Measurements from ENCODE around the gene LRRC8B.

LRRC8B gene

DNA sequence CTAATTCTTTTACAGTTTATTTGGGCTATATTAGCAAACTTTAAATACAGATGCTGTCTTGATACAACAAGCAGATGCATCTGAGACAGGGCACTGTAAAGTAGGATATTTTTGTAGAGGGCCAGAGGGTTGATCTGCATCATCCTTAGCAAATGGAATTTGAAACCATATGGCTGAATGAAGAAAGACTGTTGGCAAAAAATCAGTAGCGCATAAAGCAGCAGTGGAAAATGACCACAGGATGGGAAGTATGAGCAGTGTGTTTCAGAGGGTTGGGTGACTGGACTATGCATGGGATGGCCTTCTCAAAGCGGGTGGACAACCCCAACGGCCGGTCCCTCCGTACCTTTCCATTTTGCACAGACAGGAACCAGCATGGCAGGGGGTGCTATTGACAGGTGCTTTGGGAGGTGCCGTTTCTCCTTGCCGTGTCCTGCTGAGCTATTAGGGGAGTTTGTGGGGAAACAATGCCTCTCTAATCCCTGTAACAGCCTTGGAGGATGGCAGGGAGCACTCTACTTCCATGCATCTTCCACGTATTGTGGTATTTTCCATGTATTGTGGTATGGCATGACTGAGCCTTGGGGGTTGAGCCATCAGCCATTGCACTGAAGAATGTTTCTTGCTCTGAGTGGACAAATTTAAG is 5.9 kb downstream of the LRRC8B start:
- in situ Hi-C loops (cut with MboI; ENCODE audit: low sequenced_read_pairs, unreplicated experiment): no loop called here
- TF ChIP-seq, protein P1, sequence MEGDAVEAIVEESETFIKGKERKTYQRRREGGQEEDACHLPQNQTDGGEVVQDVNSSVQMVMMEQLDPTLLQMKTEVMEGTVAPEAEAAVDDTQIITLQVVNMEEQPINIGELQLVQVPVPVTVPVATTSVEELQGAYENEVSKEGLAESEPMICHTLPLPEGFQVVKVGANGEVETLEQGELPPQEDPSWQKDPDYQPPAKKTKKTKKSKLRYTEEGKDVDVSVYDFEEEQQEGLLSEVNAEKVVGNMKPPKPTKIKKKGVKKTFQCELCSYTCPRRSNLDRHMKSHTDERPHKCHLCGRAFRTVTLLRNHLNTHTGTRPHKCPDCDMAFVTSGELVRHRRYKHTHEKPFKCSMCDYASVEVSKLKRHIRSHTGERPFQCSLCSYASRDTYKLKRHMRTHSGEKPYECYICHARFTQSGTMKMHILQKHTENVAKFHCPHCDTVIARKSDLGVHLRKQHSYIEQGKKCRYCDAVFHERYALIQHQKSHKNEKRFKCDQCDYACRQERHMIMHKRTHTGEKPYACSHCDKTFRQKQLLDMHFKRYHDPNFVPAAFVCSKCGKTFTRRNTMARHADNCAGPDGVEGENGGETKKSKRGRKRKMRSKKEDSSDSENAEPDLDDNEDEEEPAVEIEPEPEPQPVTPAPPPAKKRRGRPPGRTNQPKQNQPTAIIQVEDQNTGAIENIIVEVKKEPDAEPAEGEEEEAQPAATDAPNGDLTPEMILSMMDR (IDR thresholded peaks at IDR 0.05; ENCODE audit: borderline replicate concordance, control extremely low read depth, extremely low read depth, insufficient read depth, missing control alignments): no peak
- no peak for DNase-seq (ENCODE audit: low spot score)

DNA sequence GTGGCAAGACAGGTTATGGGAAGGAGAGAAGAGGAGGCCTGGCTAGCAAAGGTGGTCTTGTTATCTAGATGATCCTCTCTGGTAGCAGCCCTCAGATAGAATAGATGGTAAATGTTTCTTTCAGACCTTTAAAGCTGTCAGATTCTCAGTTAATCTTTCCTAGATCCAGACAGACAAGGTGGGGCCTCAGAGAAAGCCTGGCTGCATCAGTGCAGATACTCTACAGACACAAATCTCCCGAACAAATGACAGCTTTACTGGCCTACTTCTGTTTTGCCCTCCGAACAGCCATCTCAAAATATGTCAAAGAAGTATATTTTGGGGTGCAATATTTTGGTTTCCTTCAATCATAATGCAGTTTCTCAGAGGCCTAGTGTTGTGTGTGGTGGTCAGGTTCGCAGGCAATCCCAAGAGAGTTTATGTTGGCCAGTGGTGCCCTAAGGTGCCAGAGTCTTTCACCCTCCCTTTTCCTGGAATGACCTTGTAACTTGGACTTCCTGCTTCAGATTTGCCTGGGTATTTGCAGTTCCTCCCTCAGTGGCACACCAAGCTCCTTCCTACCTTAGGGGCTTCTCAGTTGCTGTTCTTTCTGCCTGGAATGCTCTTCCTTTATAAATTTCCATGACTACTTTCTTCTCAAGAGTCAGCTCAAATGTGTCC is 7.0 kb downstream of the LRRC8B start:
- no peak for DNase-seq (ENCODE audit: low spot score)
- in situ Hi-C loops (cut with MboI; ENCODE audit: low sequenced_read_pairs, unreplicated experiment): no loop called here
- TF ChIP-seq, protein P1 (IDR thresholded peaks at IDR 0.05; ENCODE audit: borderline replicate concordance, control extremely low read depth, extremely low read depth, insufficient read depth, missing control alignments): no peak

DNA sequence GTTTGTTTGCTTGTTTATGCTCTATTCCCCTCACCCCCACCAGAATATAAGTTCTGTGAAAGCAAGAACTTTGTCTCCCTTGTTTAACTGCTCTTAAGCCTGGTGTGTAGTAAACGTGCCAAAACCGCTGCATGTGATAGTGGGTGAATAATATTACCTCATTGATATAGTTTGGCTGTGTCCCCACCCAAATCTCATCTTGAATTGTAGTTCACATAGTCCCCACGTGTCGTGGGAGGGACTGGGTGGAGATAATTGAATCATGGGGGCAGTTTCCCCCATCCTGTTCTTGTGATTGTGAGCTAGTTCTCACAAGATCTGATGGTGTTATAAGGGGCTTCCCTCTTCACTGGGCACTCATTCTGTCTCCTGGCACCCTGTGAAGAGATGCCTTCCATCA is 7.6 kb downstream of the LRRC8B start:
- in situ Hi-C loops (cut with MboI; ENCODE audit: low sequenced_read_pairs, unreplicated experiment): no loop called here
- TF ChIP-seq, protein P1 (IDR thresholded peaks at IDR 0.05; ENCODE audit: borderline replicate concordance, control extremely low read depth, extremely low read depth, insufficient read depth, missing control alignments): no peak
- no peak for DNase-seq (ENCODE audit: low spot score)

DNA sequence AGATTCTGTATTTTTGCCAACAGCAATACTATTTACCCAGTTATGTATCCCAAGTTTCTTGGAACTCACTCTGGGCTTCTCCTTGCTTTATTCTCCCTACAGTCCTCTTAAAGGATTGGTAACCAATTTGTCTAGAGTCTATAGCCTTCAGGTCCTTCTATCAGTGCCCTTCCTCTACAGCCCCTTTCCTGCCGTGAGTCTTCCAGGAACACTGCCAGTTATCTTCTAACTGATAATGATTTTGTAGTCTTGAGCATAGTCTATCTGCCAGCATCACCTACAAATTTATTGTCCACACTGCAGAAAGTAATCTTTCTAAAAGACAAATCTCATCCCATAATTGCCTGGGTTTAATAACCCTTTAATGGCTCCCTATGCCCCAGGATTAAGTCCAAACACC is 8.2 kb downstream of the LRRC8B start:
- in situ Hi-C loops (cut with MboI; ENCODE audit: low sequenced_read_pairs, unreplicated experiment): no loop called here
- DNase-seq (ENCODE audit: low spot score): no peak
- TF ChIP-seq, protein P1 (IDR thresholded peaks at IDR 0.05; ENCODE audit: borderline replicate concordance, control extremely low read depth, extremely low read depth, insufficient read depth, missing control alignments): no peak

DNA sequence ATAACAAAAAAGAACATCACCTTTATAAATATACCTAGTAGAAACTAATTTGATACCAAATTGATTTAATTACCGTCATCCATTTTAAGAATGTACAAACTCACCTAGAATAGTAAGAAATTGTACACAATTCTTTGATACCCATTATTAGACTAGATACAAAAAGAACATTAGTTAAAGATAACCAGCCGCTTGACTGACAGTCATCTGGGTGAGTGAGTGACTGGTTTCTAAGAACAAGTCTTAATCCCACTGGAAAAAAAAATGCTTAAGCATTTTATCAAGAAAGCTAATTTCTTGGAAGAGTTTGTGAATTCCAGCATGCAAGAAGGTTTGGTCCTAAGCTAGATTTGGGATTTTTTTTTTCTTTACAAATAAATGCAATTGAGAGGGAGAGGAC is 10.9 kb downstream of the LRRC8B start:
- TF ChIP-seq, protein P1 (IDR thresholded peaks at IDR 0.05; ENCODE audit: borderline replicate concordance, control extremely low read depth, extremely low read depth, insufficient read depth, missing control alignments): no peak
- no peak for DNase-seq (ENCODE audit: low spot score)
- in situ Hi-C loops (cut with MboI; ENCODE audit: low sequenced_read_pairs, unreplicated experiment): no loop called here

DNA sequence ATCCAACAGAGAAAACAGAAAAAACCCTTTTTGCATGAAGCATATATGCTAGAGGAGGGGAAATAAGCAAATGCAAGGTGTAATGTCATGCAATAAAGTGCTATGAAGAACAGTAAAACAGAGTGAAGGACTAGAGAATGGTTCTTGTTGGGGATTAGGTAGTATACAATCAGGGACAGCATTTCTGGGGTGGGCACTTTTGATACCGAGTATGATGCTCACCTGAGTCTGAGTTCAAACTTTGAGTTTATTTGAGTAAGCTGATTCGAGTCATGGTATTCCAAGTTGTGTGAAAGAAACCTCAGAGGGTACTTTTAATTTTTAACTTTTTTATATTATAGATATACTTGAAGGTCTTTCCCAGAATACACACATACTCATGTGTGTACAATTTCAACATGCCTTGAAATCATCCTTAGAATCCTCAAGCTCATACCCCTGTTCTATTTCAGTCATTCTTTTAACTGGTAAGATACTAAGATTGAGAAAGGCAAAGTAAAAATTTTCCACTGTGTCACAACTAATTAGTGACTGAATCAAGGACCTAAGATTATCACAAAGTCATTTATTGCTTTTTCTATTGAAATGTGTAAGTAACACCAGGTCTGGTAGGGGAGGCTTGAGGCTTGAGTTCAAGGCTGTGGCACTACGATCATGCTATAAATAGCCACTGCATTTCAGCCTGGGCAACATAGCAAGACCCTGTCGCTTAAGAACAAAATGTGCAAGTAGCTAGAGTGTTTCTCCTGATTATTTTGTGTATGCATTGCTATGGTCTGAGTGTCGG is 12.1 kb downstream of the LRRC8B start:
- in situ Hi-C loops (cut with MboI; ENCODE audit: low sequenced_read_pairs, unreplicated experiment): no loop called here
- TF ChIP-seq, protein P1 (IDR thresholded peaks at IDR 0.05; ENCODE audit: borderline replicate concordance, control extremely low read depth, extremely low read depth, insufficient read depth, missing control alignments): no peak
- DNase-seq (ENCODE audit: low spot score): no peak
